ENCODE results near the gene NAP1L5. TPM values are rescaled to one million over a fixed set of nuclear protein-coding genes. Genes with fewer than 3 reads are reported as not detected.

The NAP1L5 gene
- total and polyA plus RNA-seq, 2 experiments from 2014 or later, result 2.0 to 2.4 TPM

DNA sequence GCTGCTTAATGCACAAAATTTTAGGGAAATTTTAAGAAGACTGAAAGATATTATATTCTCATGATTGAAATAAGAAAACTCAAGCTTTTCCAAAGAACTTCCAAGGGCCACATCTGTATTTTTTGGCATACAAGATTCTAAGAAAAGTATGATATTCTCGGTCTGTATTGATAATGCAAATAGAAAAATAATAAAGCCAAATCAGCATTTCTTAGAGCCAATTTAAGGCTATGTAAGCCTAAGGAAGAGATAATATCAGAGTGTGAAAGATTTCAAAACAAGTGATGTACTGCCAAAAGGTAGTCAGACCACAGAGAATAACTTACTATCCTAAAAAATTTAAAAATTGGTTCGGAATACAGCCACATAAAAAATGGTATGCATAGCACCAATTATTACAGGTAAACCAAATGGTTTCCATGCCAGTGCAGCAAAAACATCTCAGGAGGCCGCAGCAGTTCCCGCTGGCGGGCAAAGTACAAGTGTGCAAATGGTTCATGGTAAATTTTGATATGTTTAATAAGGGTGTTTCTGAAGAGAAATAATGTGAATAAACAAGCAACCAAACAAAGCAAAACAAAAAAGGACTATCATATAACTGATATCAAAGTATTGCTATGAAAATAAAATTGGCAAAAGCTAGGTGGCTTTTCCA, 35.2 kb upstream of the NAP1L5 start (continued):
- TF ChIP-seq, protein P1, sequence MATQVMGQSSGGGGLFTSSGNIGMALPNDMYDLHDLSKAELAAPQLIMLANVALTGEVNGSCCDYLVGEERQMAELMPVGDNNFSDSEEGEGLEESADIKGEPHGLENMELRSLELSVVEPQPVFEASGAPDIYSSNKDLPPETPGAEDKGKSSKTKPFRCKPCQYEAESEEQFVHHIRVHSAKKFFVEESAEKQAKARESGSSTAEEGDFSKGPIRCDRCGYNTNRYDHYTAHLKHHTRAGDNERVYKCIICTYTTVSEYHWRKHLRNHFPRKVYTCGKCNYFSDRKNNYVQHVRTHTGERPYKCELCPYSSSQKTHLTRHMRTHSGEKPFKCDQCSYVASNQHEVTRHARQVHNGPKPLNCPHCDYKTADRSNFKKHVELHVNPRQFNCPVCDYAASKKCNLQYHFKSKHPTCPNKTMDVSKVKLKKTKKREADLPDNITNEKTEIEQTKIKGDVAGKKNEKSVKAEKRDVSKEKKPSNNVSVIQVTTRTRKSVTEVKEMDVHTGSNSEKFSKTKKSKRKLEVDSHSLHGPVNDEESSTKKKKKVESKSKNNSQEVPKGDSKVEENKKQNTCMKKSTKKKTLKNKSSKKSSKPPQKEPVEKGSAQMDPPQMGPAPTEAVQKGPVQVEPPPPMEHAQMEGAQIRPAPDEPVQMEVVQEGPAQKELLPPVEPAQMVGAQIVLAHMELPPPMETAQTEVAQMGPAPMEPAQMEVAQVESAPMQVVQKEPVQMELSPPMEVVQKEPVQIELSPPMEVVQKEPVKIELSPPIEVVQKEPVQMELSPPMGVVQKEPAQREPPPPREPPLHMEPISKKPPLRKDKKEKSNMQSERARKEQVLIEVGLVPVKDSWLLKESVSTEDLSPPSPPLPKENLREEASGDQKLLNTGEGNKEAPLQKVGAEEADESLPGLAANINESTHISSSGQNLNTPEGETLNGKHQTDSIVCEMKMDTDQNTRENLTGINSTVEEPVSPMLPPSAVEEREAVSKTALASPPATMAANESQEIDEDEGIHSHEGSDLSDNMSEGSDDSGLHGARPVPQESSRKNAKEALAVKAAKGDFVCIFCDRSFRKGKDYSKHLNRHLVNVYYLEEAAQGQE (IDR thresholded peaks at IDR 0.05; ENCODE audit: unreplicated experiment), result no peak
- TF ChIP-seq POLR2AphosphoS5 (IDR thresholded peaks at IDR 0.05; ENCODE audit: low read depth) (no peak), JUNB (IDR thresholded peaks at IDR 0.05; ENCODE audit: unreplicated experiment) (no peak)

DNA sequence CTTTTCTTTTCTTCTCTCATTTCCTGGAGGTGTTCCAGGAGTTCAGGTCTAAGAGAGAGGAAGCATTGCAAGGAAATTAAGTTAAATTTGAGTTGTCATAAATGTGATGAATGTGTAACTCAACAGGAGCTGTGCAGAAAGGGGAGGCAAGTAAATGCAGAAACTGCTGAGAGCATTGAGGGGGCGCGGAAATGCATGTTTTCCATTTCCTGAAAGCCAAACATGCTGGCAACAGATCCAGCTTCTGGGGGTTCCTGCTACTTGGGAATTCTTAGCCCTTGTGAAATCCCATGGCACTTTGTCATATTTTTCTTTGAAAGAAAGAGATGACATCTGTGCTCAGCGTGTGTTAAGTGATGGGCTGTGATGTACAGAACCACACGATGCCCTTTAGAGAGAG, 33.8 kb upstream of the NAP1L5 start:
- Histone ChIP-seq H2AFZ (no peak overlapping the region), H3F3A (replicated peaks; ENCODE audit: low read depth) (no peaks in the 10 kb centered on the region), H3K79me2 (replicated peaks; ENCODE audit: insufficient read depth) (no peaks in the 10 kb centered on the region), H3K36me3 (ENCODE audit: insufficient read depth) (no peaks in the 10 kb centered on the region), H3K9me2 (ENCODE audit: insufficient read depth) (no peaks in the 10 kb centered on the region), H3K4me3 (no peak overlapping the region), H3K27me3 (ENCODE audit: insufficient read depth) (no peaks in the 10 kb centered on the region), H3K27ac (ENCODE audit: low read depth) (no peak overlapping the region), H3K4me1 (ENCODE audit: insufficient read depth) (no peaks in the 10 kb centered on the region), H4K20me1 (replicated peaks; ENCODE audit: insufficient read depth) (no peaks in the 10 kb centered on the region), H3K4me2 (no peak overlapping the region)
- Mint-ChIP-seq H3K27me3 (ENCODE audit: insufficient read depth, low read depth, poor library complexity) (peaks cover 2% of the 10 kb centered on the region), H3K36me3 (ENCODE audit: low read depth) (peaks cover 11% of the 10 kb centered on the region; the same call in 2 of the 3 replicates), H3K4me3 (no peak overlapping the region), H3K9me3 (no peaks in the 10 kb centered on the region), H3K27ac (no peak overlapping the region), H3K4me1 (peaks cover under 1% of the 10 kb centered on the region; the same call in 1 of the 3 replicates)
- DNase-seq (ENCODE audit: low spot score), result no peak
- ATAC-seq, result no peak
- TF ChIP-seq, protein P2, sequence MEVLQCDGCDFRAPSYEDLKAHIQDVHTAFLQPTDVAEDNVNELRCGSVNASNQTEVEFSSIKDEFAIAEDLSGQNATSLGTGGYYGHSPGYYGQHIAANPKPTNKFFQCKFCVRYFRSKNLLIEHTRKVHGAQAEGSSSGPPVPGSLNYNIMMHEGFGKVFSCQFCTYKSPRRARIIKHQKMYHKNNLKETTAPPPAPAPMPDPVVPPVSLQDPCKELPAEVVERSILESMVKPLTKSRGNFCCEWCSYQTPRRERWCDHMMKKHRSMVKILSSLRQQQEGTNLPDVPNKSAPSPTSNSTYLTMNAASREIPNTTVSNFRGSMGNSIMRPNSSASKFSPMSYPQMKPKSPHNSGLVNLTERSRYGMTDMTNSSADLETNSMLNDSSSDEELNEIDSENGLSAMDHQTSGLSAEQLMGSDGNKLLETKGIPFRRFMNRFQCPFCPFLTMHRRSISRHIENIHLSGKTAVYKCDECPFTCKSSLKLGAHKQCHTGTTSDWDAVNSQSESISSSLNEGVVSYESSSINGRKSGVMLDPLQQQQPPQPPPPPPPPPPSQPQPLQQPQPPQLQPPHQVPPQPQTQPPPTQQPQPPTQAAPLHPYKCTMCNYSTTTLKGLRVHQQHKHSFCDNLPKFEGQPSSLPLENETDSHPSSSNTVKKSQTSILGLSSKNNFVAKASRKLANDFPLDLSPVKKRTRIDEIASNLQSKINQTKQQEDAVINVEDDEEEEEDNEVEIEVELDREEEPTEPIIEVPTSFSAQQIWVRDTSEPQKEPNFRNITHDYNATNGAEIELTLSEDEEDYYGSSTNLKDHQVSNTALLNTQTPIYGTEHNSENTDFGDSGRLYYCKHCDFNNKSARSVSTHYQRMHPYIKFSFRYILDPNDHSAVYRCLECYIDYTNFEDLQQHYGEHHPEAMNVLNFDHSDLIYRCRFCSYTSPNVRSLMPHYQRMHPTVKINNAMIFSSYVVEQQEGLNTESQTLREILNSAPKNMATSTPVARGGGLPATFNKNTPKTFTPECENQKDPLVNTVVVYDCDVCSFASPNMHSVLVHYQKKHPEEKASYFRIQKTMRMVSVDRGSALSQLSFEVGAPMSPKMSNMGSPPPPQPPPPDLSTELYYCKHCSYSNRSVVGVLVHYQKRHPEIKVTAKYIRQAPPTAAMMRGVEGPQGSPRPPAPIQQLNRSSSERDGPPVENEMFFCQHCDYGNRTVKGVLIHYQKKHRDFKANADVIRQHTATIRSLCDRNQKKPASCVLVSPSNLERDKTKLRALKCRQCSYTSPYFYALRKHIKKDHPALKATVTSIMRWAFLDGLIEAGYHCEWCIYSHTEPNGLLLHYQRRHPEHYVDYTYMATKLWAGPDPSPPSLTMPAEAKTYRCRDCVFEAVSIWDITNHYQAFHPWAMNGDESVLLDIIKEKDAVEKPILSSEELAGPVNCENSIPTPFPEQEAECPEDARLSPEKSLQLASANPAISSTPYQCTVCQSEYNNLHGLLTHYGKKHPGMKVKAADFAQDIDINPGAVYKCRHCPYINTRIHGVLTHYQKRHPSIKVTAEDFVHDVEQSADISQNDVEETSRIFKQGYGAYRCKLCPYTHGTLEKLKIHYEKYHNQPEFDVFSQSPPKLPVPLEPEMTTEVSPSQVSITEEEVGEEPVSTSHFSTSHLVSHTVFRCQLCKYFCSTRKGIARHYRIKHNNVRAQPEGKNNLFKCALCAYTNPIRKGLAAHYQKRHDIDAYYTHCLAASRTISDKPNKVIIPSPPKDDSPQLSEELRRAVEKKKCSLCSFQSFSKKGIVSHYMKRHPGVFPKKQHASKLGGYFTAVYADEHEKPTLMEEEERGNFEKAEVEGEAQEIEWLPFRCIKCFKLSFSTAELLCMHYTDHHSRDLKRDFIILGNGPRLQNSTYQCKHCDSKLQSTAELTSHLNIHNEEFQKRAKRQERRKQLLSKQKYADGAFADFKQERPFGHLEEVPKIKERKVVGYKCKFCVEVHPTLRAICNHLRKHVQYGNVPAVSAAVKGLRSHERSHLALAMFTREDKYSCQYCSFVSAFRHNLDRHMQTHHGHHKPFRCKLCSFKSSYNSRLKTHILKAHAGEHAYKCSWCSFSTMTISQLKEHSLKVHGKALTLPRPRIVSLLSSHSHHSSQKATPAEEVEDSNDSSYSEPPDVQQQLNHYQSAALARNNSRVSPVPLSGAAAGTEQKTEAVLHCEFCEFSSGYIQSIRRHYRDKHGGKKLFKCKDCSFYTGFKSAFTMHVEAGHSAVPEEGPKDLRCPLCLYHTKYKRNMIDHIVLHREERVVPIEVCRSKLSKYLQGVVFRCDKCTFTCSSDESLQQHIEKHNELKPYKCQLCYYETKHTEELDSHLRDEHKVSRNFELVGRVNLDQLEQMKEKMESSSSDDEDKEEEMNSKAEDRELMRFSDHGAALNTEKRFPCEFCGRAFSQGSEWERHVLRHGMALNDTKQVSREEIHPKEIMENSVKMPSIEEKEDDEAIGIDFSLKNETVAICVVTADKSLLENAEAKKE (CRISPR knock-in tag; IDR thresholded peaks at IDR 0.05), result no peak
- TF ChIP-seq EZH2 (IDR thresholded peaks at IDR 0.05; ENCODE audit: low read depth, unreplicated experiment), result no peak
- no peak for TF ChIP-seq NANOG (IDR thresholded peaks at IDR 0.05; ENCODE audit: borderline replicate concordance)
- no peak for TF ChIP-seq CREB1 (CRISPR knock-in tag; IDR thresholded peaks at IDR 0.05; ENCODE audit: low read depth)

Measured in GM23338 (cell line).